Epidermal melanocyte (primary cell): Measurements from ENCODE around the gene PLAU.
A peak's percentile ranks its signal among the peaks of the same experiment; 100 is the strongest.
"Not testable (repeated sequence)": the region's sequence is repeated elsewhere in the genome, so short reads cannot be mapped to it uniquely, and the experiment has no call there.

Source experiments
- DNase-seq: peaks from one replicate; pipeline ENCODE4 v3.0.0; 2011; ENCODE audit warnings: low spot score; ENCODE audit not compliant: insufficient read length

The PLAU gene

GRCh38 chr10:73922007-73922863, 11.3 kb downstream of the PLAU start:
- DNase-seq = no peak

GRCh38 chr10:73922864-73923133, 11.9 kb downstream of the PLAU start:
- no peak for DNase-seq

GRCh38 chr10:73923935-73924598, 13.1 kb downstream of the PLAU start:
- no peak for DNase-seq

- no peak for DNase-seq
Measured at GRCh38 chr10:73924935-73925334, 14.0 kb downstream of the PLAU start.

- no peak for DNase-seq
Measured at GRCh38 chr10:73925539-73925938, 14.6 kb downstream of the PLAU start.

GRCh38 chr10:73926152-73926764, 15.3 kb downstream of the PLAU start:
- DNase-seq = no peak

- not testable (repeated sequence) for DNase-seq
Measured at GRCh38 chr10:73930630-73931327, 19.8 kb downstream of the PLAU start.

GRCh38 chr10:73931767-73932619, 21.1 kb downstream of the PLAU start:
- no peak for DNase-seq

GRCh38 chr10:73932620-73933112, 21.7 kb downstream of the PLAU start:
- no peak for DNase-seq

GRCh38 chr10:73934074-73934473, 23.1 kb downstream of the PLAU start:
- DNase-seq = no peak

- DNase-seq = no peak
Measured at GRCh38 chr10:73935895-73936294, 25.0 kb downstream of the PLAU start.

GRCh38 chr10:73937333-73938043, 26.6 kb downstream of the PLAU start:
- DNase-seq = no peak

- peak; percentile 77 for DNase-seq
Measured at GRCh38 chr10:73940634-73941221, 29.8 kb downstream of the PLAU start.

GRCh38 chr10:73941300-73941699, 30.4 kb downstream of the PLAU start:
- no peak for DNase-seq

- no peak for DNase-seq
Measured at GRCh38 chr10:73944356-73945100, 33.6 kb downstream of the PLAU start.

GRCh38 chr10:73946253-73947145, 35.6 kb downstream of the PLAU start:
- no peak for DNase-seq

- DNase-seq = no peak
Measured at GRCh38 chr10:73948947-73949633, 38.2 kb downstream of the PLAU start.
